PC-9 (cell line): ENCODE data around the gene CCR9.

ENCODE experiments used
- EZH2 ChIP-seq: fragments of 200-600 bp; sonication (generic); IDR thresholded peaks from 2 replicates; pipeline ENCODE4 v1.8.0; 2017; ENCODE audit warnings: antibody characterized with exemption, low read depth
- TF ChIP-seq, protein P1 (sequence below): fragments of 200-600 bp; sonication (generic); conservative IDR thresholded peaks from 2 replicates; pipeline ENCODE4 v1.6.1; 2017; ENCODE audit warnings: mixed run types, antibody characterized with exemption, mild to moderate bottlenecking, moderate library complexity

DNA sequence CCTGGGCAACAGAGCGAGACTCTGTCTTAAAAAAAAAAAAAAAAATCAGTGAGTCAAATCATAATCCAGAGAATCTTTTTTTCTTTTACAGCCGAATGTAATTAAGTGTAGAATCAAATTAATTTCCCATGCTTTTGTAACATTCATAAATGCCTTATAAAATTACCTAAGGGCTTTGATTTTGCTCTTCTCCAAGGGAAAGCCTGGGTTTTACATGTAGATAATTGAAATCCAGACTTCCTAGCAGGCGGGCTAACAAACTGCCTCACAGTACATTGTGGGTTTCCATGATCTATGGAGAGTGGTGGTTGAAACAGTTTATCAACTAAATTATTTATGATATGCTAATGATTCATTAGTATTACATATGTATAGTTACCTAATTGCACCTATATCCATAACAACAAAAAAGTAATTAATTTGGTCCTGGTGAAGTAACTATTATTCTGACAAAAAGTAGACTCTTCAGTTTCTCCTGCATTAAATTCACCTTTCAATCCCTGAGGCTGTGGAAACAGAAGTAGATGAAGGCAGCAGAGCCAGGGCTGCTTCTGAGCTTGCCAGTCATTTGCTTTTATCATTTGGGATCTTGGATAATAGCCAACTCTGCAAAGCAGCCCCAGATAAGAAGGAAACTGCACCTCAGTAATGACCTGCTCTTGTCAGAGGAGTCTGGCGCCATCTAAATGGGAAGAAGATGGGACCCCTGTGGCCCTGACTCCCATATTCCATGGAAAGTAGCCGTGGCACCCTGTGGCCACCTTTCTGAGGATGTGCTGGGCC, 9.5 kb downstream of the CCR9 start:
- TF ChIP-seq, protein P1, sequence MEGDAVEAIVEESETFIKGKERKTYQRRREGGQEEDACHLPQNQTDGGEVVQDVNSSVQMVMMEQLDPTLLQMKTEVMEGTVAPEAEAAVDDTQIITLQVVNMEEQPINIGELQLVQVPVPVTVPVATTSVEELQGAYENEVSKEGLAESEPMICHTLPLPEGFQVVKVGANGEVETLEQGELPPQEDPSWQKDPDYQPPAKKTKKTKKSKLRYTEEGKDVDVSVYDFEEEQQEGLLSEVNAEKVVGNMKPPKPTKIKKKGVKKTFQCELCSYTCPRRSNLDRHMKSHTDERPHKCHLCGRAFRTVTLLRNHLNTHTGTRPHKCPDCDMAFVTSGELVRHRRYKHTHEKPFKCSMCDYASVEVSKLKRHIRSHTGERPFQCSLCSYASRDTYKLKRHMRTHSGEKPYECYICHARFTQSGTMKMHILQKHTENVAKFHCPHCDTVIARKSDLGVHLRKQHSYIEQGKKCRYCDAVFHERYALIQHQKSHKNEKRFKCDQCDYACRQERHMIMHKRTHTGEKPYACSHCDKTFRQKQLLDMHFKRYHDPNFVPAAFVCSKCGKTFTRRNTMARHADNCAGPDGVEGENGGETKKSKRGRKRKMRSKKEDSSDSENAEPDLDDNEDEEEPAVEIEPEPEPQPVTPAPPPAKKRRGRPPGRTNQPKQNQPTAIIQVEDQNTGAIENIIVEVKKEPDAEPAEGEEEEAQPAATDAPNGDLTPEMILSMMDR, result no peak
- TF ChIP-seq EZH2, result no peak
